HepG2 (cell line): ENCODE data around the gene TOM1L2.

Source experiments
- CTCF ChIP-seq: sonication (generic); formaldehyde crosslinking; IDR thresholded peaks from 2 replicates; pipeline ENCODE4 v1.5.0; 2020; ENCODE audit warnings: mild to moderate bottlenecking, missing genetic modification reagents, moderate library complexity
- DNMT1 ChIP-seq: sonication (generic); formaldehyde crosslinking; IDR thresholded peaks from 2 replicates; pipeline ENCODE4 v1.5.1; 2020; ENCODE audit warnings: mild to moderate bottlenecking, missing genetic modification reagents
- EZH2 ChIP-seq: conservative IDR thresholded peaks from 2 replicates; pipeline ENCODE4 v1.6.1; 2012; ENCODE audit warnings: mild to moderate bottlenecking, low read depth, low read length, moderate library complexity
- GTF3A ChIP-seq: sonication (generic); formaldehyde crosslinking; conservative IDR thresholded peaks from 2 replicates; pipeline ENCODE4 v1.4.0; 2020; ENCODE audit warnings: mild to moderate bottlenecking, missing genetic modification reagents
- IRF2 ChIP-seq: IDR thresholded peaks from 2 replicates; pipeline ENCODE4 v1.6.1; 2018; ENCODE audit warnings: missing genetic modification reagents, missing compliant biosample characterization
- KLF12 ChIP-seq: sonication (generic); formaldehyde crosslinking; IDR thresholded peaks from 2 replicates; pipeline ENCODE4 v1.4.0; 2020; ENCODE audit warnings: missing genetic modification reagents, borderline replicate concordance
- POLR2A ChIP-seq, 2 experiments: IDR thresholded peaks; 2 replicates each; pipeline ENCODE4 v1.6.1; 2011; ENCODE audit warnings: low read depth in 2 of 2, low read length in 2 of 2, mild to moderate bottlenecking in 1 of 2, moderate library complexity in 1 of 2; ENCODE audit not compliant: insufficient read depth in 1 of 2
- RAD21 ChIP-seq: fragments of 450-650 bp; formaldehyde crosslinking; IDR thresholded peaks from 2 replicates; pipeline ENCODE4 v1.5.0; 2020; ENCODE audit warnings: mild to moderate bottlenecking
- ZFP41 ChIP-seq: sonication (generic); formaldehyde crosslinking; IDR thresholded peaks from 2 replicates; pipeline ENCODE4 v1.4.0; 2020; ENCODE audit warnings: mild to moderate bottlenecking, missing genetic modification reagents, borderline replicate concordance
- ZNF142 ChIP-seq: sonication (generic); formaldehyde crosslinking; IDR thresholded peaks from 2 replicates; pipeline ENCODE4 v1.4.0; 2020; ENCODE audit warnings: missing genetic modification reagents
- ZNF629 ChIP-seq: sonication (generic); formaldehyde crosslinking; conservative IDR thresholded peaks from 2 replicates; pipeline ENCODE4 v1.5.0; 2020; ENCODE audit warnings: missing genetic modification reagents
- ZNF639 ChIP-seq: conservative IDR thresholded peaks from 2 replicates; pipeline ENCODE4 v1.6.1; 2018; ENCODE audit warnings: missing genetic modification reagents
- ZNF713 ChIP-seq: sonication (generic); formaldehyde crosslinking; IDR thresholded peaks from 2 replicates; pipeline ENCODE4 v1.4.0; 2020; ENCODE audit warnings: mild to moderate bottlenecking, missing genetic modification reagents
- ZSCAN30 ChIP-seq: sonication (generic); formaldehyde crosslinking; IDR thresholded peaks from 2 replicates; pipeline ENCODE4 v1.5.0; 2020; ENCODE audit warnings: mild to moderate bottlenecking, missing genetic modification reagents

- TF ChIP-seq GTF3A (no peak), KLF12 (CRISPR knock-in tag) (no peak), CTCF (no peak), ZFP41 (CRISPR knock-in tag) (no peak), POLR2A (IDR thresholded peaks at IDR 0.05; ENCODE audit: insufficient read depth in 1 of 2, low read depth in 2 of 2, low read length in 2 of 2) (no peak), ZSCAN30 (no peak), IRF2 (CRISPR knock-in tag) (no peak), DNMT1 (CRISPR knock-in tag) (no peak), ZNF639 (CRISPR knock-in tag) (no peak), ZNF142 (CRISPR knock-in tag) (no peak), RAD21 (CRISPR knock-in tag) (no peak), ZNF629 (CRISPR knock-in tag) (no peak), ZNF713 (CRISPR knock-in tag) (no peak), EZH2 (no peak)
Observed at GRCh38 chr17:17892731-17893130, 79.5 kb downstream of the TOM1L2 start.
